ENCODE data around the gene ATP1A1. TPM values are rescaled to one million over a fixed set of nuclear protein-coding genes. Genes with fewer than 3 reads are reported as not detected.

ATP1A1 gene
- polyA plus RNA-seq (ENCODE audit: insufficient read length) = 104 TPM

DNA sequence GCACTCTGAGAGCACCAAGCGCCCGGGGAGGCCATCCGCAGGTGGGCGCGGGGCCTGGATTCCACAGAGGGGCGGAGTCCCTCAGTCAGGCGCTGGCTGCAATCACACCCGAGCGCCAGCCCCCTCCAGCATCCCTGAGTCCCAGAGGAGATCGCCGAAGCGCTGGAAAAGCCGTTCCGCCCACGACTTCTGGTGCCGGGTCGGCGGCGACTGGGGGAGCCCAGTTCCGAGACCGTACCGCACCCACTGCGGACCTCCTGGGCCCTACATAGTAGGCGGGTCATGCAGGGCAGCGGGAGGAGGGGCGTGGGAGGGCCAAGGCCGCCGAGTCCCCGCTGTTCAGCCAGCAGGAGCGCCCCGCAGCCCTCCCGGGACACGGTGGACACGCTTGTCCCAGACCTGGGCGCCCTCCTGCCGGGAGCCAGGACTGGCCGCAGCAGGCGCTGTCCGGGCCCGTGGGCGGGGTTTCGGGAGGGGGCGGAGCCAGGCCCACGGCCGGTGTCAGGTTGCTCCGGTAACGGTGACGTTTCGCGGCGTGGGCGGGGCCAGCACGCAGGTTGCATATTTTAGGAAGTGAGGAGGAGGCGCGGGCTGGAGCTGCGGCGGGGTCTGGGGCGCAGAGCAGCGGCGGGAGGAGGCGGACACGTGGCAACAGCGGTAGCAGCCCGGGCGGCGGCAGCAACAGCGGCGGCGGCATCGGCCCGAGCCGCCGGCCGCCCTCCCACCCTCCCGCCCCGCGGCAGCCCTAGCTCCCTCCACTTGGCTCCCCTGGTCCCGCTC, at the start of gene ATP1A1:
TSS of gene ATP1A1 (plus strand) at position 594 of the 780 bp plus-strand sequence. CDS start 268 bp downstream, outside the sequence.
- peak; percentile 69 for DNase-seq (ENCODE audit: low read depth)

DNA sequence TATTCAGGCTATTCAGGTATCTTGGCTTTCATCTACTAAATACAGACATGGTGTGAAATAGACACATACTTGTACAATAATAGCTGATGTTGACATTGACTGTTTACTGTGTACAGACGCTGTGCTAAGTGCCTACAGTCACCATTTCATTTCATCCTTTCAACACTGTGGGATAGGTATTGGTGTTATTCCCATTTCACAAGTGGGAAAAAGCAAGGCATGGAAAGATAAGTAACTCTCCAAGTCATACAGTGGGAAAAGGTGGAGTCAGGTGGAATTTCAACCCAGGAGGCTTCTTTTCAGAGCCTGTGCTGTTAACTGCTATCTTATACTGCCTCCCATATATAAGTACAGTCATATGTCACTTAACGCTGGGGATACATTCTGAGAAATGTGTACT, 49.6 kb upstream of the ATP1A1 start:
- DNase-seq (ENCODE audit: low read depth) = no peak

DNA sequence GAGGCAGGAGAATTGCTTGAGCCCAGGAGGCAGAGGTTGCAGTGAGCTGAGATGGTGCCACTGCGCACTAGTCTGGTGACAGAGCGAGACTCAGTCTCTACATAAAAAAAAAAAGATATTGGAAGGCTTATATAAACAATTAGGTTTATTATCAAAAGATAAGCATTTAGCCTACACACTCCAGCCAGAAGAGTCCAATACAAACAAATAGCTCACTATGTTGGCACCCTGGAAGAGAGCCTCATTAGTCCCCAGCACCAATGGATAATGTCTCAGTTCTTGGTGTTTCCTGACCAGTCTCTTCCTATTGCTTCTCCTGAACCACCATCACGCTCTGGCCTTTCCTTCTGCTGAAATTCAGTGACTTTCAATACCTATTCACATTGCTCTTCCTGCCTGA, 48.6 kb upstream of the ATP1A1 start:
- no peak for DNase-seq (ENCODE audit: low read depth)

DNA sequence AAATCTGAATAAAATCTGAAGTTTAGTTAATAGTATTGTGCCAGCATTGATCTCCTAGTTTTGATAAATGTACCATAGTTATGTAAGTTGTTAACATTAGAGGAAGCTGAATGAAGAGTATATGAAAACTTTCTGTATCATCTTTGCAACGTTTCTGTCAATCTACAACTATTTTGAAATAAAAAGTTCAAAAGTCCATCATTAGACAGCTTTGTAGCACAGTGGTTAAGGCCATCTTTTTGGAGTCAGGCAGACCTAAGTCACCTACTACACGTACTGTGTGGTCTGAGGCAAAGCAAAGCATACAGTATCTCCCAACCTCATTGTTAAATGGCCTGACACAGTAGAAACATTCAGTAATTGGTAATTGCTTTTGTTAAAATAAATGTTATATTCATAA, 47.9 kb upstream of the ATP1A1 start:
- no peak for DNase-seq (ENCODE audit: low read depth)

DNA sequence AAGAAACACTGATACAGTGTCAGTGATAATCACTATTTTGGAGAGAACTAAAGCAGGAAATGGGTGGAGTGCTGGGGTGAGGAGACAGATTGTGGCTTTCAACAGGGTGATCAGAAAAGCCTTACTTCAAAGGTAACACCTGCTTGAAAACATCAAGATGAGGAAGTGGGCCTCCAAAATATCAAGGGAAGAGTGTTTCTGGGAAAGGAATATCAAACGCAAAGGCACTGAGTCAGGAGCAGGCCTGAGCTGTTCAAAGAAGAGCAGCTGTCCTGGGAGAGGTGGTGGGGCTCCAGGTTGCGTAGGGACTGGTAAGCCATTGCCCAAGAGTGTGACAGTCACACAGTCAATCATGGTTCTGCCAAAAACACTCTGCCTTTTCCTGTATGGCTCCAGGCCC, 47.1 kb upstream of the ATP1A1 start:
- DNase-seq (ENCODE audit: low read depth) = no peak

DNA sequence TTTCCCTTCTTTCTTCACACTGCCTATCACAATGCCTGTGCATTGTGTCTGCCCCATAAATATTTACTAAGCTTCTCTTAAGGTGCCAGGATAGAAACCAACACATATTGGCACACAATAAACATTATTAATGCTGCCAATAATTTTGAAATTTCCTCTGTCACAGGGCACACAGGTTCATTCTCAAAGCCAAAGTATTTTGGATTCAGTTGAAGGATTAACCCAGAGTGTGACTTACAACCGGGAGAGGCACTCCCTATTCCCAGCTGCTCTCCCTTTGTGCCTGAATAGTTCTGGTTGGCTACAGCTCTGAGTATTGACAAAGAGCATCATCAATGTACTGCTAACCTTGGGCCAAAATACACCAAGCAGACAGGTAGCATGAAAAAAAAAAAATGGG, 46.6 kb upstream of the ATP1A1 start:
- DNase-seq (ENCODE audit: low read depth) = no peak

DNA sequence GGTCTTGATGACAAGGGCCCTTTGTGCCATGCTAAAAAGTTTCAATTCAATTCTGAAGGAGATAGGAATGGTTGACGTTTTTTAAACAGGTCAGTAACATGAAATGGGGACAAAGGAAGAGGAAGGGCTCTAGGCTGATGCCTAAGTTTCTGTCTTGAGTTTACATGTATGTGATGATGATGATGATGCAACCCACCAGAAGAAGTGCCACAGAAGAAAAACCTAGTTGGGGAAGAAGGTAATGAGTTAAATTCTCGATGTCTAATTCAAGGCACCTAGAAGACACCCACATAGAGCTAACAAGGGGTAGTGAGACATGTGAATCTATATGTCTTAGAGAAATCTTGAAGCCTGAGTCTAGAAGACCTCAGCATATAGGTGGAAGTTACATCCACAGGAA, 44.4 kb upstream of the ATP1A1 start:
- DNase-seq (ENCODE audit: low read depth) = no peak

DNA sequence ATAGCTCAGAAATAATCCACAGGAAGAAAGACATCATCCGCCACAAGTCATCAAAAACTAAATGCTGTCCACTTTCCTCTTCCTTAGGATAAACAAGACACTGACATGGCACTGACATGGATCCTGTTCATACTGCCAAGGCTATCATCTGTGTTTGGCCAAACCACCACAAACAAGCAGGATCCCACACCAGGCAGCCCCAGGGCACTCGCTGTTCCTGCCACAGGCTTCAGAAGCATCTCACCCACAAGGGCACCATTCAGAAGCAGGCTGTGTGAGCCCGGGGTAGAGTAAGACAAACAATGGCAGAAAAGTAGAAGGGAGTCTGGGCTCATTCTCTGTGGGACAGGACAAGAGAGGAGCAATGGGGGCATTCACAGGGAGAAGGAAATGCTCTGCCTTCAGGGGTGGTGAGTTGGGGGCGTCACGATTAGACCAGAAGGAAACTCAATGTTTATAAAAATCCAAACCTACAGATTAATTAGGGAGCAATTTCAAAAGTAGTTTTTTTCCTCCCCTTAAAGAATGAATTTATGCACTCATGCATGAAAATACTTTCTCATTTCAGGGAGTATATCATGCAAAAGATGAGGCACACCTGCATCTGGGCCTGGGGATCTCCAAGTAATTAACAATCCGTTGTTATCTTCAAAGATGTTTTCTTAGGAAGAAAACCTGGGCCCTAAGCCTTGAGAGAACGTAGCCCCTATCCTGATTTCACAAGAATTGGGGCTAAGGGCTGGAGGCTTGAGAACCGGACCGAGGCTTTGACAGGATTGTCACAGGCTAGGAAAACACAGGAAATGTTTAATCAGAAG, 43.3 kb upstream of the ATP1A1 start:
- no peak for DNase-seq (ENCODE audit: low read depth)

DNA sequence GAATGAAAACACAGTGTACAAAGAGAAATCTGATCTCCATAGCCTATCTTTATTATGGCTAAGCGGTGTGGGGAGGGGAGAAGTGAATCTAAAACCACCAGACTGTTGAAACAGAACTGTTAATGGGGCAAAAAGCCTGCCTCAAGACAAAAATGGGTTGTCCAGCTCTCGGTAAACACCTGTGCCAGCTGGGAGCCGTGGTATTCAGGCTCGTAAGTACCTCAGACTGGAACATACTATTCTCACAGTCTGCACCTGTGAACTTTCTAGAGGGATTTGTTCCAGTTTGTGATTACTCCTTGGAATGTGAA, 42.7 kb upstream of the ATP1A1 start:
- DNase-seq (ENCODE audit: low read depth) = no peak

DNA sequence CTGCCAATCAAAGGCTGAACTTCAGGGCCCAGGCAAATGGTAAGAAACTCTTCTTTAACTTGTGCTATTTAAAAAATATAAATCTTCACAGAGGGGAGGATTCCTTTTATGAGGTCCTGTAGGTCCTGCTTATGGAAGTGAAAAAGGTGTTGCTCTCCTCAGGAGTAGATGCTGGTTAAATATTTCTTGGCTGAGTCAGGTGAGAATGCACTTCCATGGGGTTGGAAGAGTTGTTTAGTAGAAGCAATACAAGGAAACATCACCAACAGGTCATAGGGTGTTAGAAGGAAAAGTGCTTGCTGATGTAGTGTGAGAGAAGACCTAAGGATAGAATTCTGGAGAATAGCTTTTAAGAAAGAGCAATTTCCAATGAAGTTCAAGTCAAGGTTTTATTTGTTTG, 42.2 kb upstream of the ATP1A1 start:
- DNase-seq (ENCODE audit: low read depth) = no peak

DNA sequence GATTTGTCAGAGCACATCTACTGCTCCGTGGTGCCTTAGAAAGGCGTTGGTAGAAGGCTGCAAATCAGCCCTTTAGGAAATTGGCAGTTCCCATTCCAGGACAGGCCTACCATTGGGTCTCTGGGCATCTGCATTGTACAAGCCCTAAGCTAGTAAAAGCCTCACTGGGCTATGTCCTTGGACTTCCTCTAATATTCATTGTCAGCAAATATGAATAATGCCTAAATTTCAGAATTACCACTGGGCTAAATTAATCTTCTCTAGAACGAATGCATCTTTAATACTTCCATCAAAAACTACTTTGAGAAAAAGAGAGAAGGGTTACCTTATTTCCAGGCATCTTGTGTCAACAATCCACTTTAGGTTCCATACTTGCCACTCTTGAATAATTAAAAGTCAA, 41.5 kb upstream of the ATP1A1 start:
- no peak for DNase-seq (ENCODE audit: low read depth)

DNA sequence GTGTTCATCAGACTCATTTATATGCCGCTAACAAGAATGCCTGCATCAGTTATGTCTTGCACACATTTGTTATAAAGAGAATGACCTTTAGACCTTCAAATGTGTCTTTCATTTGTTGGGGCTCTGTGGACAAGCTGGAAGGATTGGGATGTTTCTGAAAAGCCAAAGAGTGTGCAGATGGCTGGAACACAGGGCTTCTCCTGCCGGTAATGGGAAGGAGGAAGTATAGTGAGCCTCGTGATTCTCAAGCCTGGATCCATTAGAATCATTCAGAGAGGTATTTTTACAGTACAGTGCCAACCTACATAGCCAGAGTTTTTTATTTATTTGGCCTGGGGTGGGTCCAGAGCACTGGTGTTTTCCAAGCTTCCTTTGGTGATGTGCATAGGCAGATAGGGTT, 40.6 kb upstream of the ATP1A1 start:
- no peak for DNase-seq (ENCODE audit: low read depth)

DNA sequence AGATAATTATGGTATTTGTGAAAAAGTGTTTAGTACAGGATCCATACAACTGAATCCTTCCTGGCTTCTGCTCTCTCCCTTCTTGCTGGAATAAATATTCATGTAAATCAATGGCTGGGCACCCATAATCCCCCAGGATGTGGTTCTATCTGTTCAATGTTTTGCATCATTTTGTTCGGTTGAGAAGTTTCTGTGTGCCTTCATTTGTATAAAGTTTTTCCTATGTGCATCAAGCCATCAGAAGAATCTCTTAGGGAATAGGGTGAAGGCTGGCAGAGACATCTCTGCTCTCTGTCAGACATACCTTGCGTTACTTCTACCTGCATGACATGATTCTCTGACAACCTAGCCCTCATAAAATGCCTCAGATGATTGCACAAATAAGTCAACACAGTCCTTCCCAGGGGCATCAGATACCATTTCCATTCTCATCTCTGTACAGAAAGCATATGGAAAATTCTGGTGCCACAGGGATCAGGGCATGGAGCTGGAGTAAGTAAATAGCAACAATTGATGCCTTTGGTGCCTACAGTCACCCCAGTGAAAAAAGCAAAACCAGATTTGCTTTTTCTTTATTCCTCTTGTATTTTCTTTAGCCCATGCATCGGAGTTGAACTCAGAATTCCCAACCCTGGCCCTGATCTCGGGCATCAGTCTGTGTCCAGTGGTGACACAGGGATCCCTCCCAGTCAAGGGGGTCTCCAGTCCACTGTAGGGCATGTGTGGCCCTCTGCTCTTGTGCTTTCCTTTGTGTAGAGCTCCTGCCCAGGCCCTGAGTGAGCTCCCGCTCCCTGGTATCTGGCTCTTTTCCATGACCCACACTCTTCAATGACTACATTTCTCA, 39.7 kb upstream of the ATP1A1 start:
- no peak for DNase-seq (ENCODE audit: low read depth)

DNA sequence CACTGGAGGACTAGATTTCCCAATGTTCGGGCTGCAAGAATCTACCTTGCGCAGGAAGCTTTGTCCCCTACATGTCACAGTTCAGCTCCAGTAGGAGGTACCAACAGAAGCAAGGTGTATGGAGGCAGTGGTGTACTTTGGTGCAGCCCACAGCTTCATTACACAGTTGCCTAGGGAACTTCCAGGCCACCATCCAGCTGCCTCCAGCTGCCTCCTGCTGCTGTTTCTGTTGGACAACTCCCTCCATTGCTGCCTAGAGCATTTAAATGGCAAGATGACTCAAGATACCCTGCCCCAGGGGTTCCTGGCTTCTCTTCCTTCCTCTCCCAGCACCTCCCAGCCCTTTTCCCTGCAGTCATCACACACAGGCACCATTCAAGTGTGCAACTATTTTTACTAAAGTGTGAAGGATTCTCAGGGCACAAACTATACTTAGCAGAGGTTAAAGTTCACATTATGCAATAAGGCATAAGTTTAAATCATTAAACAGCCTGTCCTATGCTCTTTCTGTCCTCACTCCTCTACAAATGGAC, 39.0 kb upstream of the ATP1A1 start:
- no peak for DNase-seq (ENCODE audit: low read depth)

DNA sequence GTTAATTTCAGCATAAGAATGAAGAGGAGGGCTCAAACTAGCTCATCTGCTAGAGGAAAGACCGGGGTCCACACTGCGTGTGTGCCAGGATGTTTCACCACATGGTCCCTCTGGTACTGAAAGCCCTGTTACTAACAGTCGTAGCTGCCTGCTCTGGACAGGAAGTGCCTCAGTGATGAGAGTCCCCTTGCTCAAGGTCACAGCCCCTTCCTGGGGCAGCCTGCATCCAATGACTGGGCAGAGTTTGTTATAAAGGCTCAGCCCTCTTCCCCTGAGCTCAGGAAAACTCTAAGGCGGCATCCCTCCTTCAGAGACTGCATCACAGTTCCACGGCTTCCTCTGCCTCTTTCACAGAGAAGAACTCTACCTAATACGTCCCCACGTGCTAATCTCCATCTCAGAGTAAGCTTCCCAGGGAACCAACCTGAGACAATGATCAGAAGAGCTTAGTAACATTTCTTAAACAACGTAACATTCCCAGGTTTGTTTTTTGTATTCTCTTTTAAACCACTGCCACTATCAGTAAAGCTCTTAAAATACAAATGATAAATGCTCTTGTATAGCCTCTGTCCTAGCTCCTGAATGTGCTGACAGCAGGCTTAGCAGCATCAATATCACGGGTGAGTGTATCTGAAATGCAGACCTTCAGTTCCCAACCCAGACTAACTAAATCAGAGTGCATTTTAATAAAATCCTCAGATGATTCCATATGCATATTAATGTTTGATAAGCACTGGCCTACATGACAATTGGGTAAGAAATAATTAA, 38.0 kb upstream of the ATP1A1 start:
- DNase-seq (ENCODE audit: low read depth) = no peak

DNA sequence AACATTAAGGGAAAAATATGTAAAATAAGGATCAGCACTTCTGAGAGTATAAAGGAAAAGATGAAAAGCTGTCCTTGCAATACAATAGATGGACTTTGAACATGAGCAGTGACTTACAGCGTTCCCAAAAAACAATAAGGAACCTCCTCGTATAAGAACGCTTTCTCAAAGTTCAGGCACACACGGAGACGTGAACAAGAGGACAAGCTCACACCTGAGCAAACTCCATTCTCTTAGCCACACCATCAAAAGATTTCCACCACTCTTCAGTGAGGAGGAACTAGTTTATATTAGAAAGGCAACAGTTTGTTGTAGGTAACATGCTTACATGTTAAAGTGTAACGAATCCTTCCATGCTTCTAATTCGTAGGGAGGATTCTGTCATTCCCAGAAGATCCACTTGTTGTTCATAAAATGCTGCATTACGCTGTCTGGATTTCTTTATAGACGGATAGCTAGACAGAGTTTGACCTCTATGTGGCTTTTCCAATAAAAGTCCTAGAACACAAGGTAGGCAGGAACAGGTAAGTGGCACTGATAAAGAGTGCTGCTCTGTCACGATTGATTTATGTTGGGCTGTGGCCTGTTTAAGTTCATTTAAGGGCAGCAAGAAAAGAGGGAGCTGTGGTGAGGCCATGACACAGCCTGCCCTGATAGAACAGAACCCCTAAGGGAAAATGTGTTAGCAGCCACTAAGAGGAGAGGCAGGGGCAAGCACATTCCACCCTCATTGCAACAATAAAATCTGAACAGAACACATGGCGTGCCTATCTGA, 37.0 kb upstream of the ATP1A1 start:
- no peak for DNase-seq (ENCODE audit: low read depth)

DNA sequence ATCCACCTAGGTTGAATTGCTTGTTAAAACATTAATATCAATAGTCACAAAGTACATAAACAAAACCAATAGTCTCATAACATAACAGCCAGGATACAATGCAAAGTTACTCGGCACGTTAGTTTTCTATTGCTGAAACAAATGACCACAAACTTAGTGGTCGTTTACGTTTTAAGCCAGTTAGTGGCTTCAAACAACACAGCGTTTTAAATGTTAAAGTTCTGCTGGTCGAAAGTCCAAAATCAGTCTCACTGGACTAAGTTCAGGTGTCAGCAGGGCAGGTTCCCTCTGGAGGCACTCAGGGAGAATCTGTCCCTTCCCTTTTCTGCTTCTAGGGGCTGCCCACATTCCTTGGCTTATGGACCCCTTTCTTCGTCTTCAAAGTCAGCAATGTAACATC, 35.6 kb upstream of the ATP1A1 start:
- no peak for DNase-seq (ENCODE audit: low read depth)

DNA sequence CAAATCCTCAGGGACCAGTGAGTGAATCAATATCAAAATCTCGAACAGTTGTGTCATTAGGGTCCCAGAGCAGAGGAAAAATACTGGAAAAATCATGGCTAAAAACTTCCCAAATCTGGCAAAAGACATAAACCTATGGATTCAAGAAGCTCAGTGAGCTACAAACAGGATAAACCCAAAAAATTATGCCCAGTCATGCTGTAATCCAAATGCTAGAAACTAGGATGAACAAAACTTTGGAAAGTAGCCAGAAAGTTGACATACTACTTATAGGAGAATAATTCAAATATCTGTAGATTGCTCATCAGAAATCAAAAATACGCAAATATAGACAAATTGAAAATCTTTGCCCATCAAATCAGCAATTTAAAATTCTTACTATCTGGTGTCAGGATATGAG, 34.6 kb upstream of the ATP1A1 start:
- DNase-seq (ENCODE audit: low read depth) = no peak

DNA sequence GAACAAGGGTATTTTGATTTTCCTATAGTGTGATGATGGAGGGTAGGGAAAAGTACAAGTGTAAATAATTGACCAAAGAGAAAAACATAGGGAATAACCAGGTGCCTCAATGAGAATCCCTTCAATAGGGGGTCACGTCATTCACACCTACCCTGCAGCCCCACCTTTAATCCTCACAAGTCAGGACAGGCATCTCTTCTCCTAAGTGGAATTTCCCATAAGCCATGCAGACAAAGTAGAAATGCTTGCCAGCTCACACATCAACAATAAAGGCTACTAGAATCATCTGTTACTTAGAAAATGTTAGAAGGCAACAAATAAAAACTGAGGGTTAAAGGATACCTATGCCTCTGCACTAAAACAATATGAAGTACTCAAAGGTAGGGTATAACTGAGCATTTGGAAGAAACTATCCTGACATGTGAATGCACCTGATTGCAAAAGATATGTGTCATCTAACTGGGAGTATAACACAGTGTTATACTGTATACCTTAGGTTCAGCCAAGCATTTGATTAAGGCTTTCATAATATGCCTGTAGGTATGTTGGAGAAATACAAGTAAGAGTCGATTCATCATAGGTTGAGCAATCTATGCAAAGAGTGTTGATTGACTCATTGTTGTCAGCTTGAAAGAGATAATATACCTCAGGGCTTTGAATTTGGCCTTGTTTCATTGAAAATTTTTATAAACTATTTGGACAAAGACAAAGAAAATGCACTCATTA, 32.4 kb upstream of the ATP1A1 start:
- DNase-seq (ENCODE audit: low read depth) = no peak

DNA sequence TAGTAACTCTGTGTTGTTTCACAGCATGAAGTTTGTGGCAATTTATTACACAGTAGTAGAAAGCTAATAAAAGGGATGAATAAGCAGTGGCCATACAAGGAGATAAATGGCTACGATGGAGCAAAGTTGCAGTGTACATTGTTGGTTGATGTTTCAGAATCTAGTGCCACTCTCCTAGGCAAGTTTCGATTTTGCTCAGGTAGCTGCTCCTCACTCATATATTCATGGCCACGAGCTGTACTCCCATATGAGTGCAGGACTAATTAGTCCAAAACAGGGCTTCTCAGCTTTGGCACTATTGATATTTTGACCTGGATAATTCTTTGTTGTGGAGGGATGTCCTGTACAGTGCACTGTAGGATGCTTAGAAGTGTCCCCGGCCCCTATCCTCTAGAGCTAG, 30.0 kb upstream of the ATP1A1 start:
- DNase-seq (ENCODE audit: low read depth) = no peak

Data from forelimb muscle (tissue), 1 donor.